GM13976 (cell line): ENCODE results near the gene EPHA2.

Source experiments
- DNase-seq: peaks from one replicate; pipeline ENCODE4 v3.0.0; 2012; ENCODE audit warnings: low spot score
- CTCF ChIP-seq: IDR thresholded peaks from 2 replicates; pipeline ENCODE4 v1.5.1; 2012; ENCODE audit warnings: borderline replicate concordance, mild to moderate bottlenecking; ENCODE audit not compliant: insufficient read depth; ENCODE audit errors: extremely low read depth, missing control alignments, control extremely low read depth
- in situ Hi-C: fragments of 300-500 bp; cut with MboI; formaldehyde crosslinking; loops from one replicate; pipeline ENCODE4 v1.12.0; 2022; ENCODE audit warnings: low sequenced_read_pairs, mixed read lengths, inconsistent platforms; ENCODE audit not compliant: unreplicated experiment

Gene EPHA2

GRCh38 chr1:16162163-16162822 is 6.4 kb upstream of the EPHA2 start:
- no peak for DNase-seq
- TF ChIP-seq CTCF, result no peak
- in situ Hi-C loops, result no loop called here

GRCh38 chr1:16161717-16162116 is 5.8 kb upstream of the EPHA2 start:
- in situ Hi-C loops, result no loop called here
- DNase-seq, result no peak
- no peak for TF ChIP-seq CTCF

GRCh38 chr1:16158993-16159831 is 3.3 kb upstream of the EPHA2 start:
- in situ Hi-C loops, result no loop called here
- DNase-seq, result no peak
- no peak for TF ChIP-seq CTCF

- no peak for DNase-seq
- in situ Hi-C loops, result no loop called here
- no peak for TF ChIP-seq CTCF
Observed at GRCh38 chr1:16158025-16158424, 2.2 kb upstream of the EPHA2 start.

- in situ Hi-C loops, result no loop called here
- no peak for TF ChIP-seq CTCF
- no peak for DNase-seq
Observed at GRCh38 chr1:16156848-16157495, 1.1 kb upstream of the EPHA2 start.

- TF ChIP-seq CTCF, result no peak
- DNase-seq, result no peak
- in situ Hi-C loops, result no loop called here
Observed at GRCh38 chr1:16153999-16154673, 1.7 kb downstream of the EPHA2 start.
